GM12873 (cell line): ENCODE data around the gene PIK3C2G.
A peak's percentile ranks its signal among the peaks of the same experiment; 100 is the strongest.

Source experiments
- CTCF ChIP-seq: IDR thresholded peaks from 2 replicates; pipeline ENCODE4 v1.5.1; 2012; ENCODE audit warnings: low read depth, mild to moderate bottlenecking, moderate library complexity, low read length, control low read depth; ENCODE audit not compliant: insufficient read depth; ENCODE audit errors: missing control alignments

The PIK3C2G gene

GRCh38 chr12:18427520-18427919 lies 166.2 kb downstream of the PIK3C2G start:
- TF ChIP-seq CTCF = no peak

GRCh38 chr12:18428416-18428815 lies 167.1 kb downstream of the PIK3C2G start:
- no peak for TF ChIP-seq CTCF

- TF ChIP-seq CTCF = no peak
These were observed 168.0 kb downstream of the PIK3C2G start for GRCh38 chr12:18429366-18429765.

- TF ChIP-seq CTCF = peak; percentile 71
These were observed 169.2 kb downstream of the PIK3C2G start for GRCh38 chr12:18430425-18431048.

- no peak for TF ChIP-seq CTCF
These were observed 170.5 kb downstream of the PIK3C2G start for GRCh38 chr12:18431771-18432170.

- no peak for TF ChIP-seq CTCF
These were observed 170.9 kb downstream of the PIK3C2G start for GRCh38 chr12:18432206-18432605.

GRCh38 chr12:18436170-18436569 lies 174.9 kb downstream of the PIK3C2G start:
- no peak for TF ChIP-seq CTCF
